Inferior parietal cortex (tissue), 1 donor: ENCODE data around the gene ECEL1.

Source experiments
- DNase-seq: peaks from one replicate; pipeline ENCODE4 v3.0.0-alpha.2; 2016; ENCODE audit errors: extremely low spot score

ECEL1 gene

DNA sequence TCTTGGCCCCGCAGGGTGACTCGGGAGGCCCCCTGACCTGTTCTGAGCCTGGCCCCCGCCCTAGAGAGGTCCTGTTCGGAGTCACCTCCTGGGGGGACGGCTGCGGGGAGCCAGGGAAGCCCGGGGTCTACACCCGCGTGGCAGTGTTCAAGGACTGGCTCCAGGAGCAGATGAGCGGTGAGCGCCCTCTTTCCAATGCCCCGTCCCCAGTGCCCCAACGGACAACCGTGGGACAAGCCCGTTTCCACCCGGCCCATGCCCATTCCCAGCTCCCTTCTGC is 35.7 kb upstream of the ECEL1 start:
- DNase-seq: no peak

DNA sequence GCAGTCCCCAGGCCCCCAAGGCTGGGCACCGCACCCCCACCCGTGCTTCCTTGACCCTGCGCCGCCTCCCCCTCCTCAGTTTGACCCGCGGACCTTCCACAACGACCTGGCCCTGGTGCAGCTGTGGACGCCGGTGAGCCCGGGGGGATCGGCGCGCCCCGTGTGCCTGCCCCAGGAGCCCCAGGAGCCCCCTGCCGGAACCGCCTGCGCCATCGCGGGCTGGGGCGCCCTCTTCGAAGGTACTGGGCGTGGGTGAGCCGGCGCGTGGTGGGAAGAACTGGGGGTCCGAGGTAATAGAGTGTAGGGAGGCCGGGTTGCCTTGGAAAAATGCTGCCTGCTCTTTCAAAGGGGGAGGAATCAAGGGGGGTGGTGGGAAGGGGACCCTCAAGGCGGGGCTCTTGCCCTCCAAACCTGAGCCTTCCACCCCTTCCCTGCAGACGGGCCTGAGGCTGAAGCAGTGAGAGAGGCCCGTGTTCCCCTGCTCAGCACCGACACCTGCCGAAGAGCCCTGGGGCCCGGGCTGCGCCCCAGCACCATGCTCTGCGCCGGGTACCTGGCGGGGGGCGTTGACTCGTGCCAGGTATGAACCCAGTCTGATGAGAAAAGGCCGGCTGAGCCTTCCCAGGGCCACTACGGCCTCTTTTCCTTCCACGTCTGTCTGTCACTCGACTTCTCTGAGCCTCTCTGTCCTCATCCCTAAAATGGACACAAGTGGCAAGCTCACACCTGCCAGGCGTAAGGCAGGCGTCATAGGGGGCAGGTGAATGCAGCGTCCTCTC is 35.2 kb upstream of the ECEL1 start:
- no peak for DNase-seq

GRCh38 chr2:232521959-232522622 is 34.5 kb upstream of the ECEL1 start:
- peak; percentile 52 for DNase-seq

GRCh38 chr2:232521098-232521497 is 33.5 kb upstream of the ECEL1 start:
- no peak for DNase-seq

DNA sequence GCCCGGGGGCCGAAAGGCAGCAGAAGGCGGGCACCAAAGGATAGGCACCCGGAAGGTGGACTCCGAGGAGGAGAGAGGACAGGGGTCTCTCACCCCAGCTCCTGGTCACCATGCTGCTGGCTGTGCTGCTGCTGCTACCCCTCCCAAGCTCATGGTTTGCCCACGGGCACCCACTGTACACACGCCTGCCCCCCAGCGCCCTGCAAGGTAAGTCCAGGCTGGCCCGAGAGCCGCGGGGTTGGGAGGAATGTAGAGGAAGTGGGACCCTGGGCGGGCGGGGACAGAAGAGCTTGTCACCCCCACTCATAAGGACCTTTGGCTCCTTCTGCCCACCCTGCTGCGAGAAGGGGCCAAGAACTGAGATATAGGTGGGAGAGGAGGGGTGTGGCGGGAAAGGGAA is 32.9 kb upstream of the ECEL1 start:
- DNase-seq: no peak

DNA sequence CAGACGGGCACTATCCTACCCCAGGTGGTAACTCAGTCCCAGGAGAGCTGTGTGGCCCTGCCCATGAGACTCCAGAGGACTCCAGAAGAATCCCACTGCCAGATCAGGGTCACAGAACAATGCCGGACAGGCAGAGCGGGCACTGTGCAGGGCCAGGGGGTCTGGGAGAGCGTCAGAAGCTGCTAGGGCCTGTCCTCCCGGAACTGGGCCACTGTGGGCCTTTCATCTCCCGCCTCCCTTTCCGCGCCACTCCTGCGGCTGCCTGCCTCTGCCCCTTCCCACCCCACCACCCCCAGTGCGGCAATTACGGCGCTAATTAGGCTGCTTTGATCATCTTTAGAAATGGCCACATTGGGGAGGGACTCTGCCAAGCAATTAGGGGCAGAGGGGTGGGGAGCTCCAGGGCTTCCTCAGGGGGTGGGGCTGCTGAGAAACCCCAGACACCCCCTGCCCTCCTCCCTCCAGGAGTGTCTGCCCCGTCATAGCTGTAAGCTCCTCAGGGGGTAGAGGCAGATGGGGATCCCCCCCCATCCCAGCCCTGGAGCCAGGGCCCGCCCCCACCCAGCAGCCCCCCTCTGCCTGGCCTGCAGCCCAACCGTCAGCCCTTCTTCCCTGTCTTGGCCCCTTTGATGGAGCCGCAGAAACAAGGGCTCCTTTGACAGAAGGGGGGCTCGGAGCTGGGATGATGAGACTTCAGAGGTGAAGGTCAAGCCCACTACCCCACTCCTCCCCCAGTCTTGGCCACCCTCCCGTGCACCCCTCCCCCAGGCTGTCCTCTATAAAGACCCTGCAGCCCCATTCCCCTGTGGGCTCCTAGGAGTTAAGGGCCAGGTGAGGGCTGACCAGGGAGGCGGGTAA is 32.2 kb upstream of the ECEL1 start, which contains the start of gene PRSS56:
TSS of gene PRSS56 (plus strand) at position 808 of the 858 bp plus-strand sequence. CDS start 211 bp downstream, outside the sequence.
- no peak for DNase-seq

DNA sequence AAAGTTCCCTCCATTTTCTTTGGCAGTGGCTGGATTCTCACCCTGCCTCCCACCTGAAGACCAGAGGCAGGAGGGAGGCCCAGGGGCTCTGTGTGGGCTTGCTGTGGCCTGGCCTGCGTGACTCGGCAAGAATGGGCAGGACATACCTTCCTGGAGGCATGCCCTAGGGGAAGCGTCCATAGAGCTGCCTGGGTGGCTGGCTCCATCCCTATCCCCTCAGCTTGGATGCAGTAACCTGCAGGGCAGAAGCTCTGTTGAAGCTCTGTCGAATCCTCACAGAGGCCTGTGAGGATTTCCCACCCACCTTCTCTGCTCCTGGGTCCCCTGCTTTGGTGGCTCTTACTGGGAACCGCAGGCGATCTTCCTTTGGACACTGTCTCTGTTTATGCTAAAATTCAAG is 31.2 kb upstream of the ECEL1 start:
- DNase-seq: no peak

DNA sequence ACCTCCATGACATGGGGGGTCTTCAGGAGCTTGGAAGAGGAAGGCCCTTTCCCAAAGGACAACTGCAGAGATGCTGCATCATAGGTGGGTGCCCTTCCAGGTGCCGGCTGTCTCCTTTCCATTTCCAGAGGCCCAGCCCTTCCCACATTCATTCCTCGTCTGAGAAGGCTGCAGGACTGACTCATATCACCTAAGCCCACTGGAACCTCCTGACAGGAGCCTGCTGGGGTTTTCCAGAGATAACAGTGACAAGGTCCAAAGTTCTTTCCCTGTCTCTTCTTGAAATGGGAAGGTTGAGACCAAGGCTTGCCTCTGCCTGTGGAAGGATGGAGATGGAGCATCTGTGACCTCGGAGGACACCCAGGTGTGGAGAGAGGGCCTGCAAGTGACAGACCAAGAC is 28.9 kb upstream of the ECEL1 start:
- no peak for DNase-seq

GRCh38 chr2:232515639-232516038 is 28.0 kb upstream of the ECEL1 start:
- no peak for DNase-seq

DNA sequence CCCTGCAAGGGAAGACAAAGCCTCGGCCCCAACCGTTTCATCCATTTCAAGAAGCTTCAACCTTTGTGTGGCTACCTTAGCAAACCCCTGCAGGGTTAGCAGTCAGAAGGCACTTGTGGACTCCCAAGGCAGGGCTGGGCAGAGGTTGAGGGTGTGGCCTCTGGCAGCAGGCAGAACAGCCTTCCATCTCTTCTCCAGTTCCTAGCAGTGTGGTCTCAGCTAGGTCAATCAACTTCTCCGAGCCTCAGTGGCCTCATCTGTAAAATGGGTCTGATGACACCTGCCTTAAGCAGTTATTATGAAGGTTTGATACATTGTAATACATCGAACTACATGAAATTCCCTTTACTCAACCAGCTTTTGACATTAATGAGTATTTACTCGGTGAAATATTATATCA is 25.7 kb upstream of the ECEL1 start:
- DNase-seq: no peak

GRCh38 chr2:232512602-232513001 is 25.0 kb upstream of the ECEL1 start:
- DNase-seq: no peak

DNA sequence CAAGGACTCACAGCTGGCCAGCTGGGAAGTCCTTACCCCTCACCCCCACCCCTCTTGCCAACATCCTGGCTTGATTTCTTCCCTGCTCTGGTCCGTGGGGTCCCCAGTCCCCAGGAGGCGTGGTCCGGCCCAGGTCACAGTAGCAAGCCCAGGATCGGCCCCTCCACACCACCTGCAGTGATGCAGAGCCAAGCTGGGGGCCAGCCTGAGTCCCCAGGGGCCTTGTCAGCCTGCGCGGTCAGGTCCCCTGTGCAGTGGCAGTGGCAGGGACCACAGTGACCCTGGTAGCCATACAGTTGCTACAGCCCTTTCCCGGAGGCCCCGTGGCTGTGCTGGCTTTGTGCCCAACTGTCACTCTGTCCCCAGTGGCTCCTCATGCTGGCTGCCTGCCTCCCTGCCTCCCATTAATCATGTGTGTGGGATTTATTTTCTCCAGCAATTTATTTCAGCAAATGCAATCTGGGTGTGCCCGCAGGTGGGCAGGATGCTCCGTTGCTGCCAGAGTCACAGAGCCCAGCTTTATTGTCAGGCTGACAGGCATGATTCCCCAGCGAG is 23.8 kb upstream of the ECEL1 start:
- DNase-seq: no peak

GRCh38 chr2:232508251-232508650 is 20.6 kb upstream of the ECEL1 start:
- DNase-seq: no peak

GRCh38 chr2:232506709-232507108 is 19.1 kb upstream of the ECEL1 start:
- DNase-seq: no peak

DNA sequence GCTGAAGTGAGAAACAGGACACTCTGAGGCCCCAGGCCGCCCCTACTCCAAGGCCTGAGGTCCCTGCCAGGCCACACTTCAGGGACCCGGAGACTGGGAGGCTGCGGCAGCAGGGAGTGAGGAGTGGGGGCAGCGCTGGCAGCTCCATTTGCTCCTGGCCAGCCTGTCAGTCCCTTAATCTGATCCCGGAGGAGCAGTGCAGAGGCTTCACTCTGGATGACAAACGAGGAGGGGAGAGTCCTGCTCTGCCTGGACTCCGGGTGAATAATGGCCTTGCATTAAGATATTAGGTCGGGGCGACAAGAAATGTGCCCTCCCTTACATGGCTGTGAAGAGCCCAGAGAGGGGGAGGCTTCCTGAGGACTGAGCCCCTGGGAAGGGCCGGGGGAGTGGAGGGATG is 18.2 kb upstream of the ECEL1 start:
- DNase-seq: no peak

DNA sequence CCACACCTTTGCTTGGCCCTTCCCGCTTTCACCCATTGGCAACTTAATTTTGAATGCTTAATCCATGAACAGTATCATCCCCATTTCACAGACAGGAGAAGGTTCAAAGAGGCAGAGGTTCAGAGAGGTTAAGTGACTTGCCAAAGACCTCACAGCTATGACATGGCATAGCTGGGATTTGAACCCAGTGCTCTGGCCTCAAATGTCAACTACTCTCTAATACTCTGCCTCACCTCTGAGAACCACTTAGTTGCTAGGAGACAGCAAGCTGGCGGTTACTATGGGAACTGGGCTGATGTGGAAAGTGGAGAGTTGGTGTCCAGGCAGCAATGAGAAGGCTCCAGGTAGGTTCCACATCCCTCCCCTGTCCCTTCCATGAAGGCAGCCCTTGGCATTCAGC is 16.8 kb upstream of the ECEL1 start:
- no peak for DNase-seq

GRCh38 chr2:232503809-232504323 is 16.2 kb upstream of the ECEL1 start:
- DNase-seq: no peak

DNA sequence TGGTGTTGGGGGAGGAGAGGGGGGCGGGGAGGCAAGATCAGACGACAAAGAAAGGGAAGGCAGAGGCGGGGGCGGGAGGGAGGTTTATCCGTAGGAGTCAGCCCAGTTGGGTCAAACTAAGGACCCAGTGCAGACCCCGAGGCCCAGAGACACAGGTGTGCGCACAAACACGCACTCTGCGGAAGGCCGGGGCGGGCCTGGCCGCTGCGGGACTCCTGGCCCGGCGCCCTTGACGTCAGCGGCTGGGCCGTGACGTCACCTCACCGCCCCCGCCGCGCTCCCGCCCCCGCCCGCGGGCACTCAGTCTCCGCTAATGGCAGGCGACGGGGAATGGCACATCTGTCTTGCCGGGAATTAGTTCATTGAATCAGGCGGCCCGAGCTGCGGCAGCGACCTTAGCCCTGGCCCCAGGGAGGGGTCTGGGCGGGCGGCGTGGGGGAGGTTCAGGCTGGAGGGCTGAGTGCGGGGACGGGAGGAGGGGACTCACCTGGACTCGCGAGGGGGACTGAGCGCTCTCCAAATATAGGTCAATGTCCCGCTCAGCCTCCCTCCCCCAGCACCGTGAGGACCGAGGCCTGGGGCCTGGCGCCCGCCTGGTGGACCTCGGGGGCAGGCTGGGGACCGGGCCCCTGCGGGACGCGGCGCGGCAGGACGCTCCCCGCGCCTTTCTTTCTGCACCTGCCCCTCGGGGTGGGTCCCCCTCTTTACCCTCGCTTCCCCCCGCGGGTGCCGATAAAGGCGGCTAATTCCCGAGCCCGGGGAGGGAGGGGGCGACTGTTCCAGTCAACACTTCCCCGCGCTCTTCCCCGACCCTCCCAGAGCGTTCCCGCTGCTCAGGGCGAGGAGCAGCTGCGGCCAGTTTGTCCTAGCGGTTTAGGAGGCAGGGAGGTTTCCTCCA is 15.5 kb upstream of the ECEL1 start:
- DNase-seq: no peak

DNA sequence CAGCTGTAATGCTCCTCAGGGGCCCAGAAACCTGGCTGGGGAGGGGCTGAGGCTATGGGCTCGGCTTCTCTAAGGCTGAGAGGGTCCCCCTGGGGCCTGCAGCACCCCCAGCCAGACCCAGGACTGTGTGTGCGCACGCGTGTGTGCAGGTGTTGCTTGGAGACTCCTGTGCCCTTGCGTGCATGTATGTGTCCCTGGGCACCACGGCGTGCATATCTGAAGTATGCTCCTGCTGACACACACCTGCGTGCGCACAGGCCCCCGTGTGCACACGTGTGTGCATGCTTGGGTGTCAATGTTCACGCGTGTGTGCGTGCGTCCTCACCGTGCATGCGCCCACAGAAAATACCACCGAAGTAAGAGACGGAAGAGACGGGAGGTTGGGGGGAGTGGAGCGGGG is 14.9 kb upstream of the ECEL1 start:
- DNase-seq: no peak

DNA sequence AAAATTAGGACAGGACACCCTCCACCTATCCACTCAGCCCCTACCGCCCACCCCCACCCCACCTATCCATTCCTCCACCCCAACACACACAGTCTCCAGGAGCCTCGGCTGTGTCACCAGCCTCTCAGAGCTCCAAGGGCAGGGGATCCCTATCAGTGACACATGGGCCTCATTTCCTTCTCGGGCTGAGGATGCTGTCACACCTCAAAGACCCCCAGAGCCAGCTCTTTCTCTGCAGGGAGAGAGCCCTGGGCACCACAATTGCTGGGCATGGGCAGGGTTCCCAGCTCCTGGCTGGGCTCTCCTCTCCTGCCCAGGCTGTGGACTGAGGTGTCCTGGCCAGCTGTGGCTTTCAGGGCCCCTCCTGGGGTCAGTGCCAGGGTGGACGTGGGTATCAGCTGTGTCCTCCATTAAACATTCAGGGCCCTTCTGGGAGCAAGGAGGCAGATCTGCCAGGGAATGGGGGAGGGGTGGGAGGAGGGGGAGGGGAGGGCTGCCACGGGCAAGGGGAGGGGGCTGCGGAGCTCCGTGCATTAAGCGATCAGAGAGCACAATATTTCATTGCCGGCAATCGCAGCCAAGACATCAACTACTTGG is 14.3 kb upstream of the ECEL1 start:
- DNase-seq: no peak

- no peak for DNase-seq
These were observed 13.7 kb upstream of the ECEL1 start for GRCh38 chr2:232501331-232501771.
